GM12878 (cell line): ENCODE measurements around the gene SEPTIN11.

Experiments
- CBFB ChIP-seq: IDR thresholded peaks from 2 replicates; pipeline ENCODE4 v1.6.1; 2016; ENCODE audit warnings: antibody characterized with exemption, low read depth
- EED ChIP-seq: sonication (generic); IDR thresholded peaks from 2 replicates; pipeline ENCODE4 v1.6.1; 2016; ENCODE audit warnings: antibody characterized with exemption, low read depth
- JUND ChIP-seq: IDR thresholded peaks from 2 replicates; pipeline ENCODE4 v1.6.1; 2012; ENCODE audit warnings: low read depth, mild to moderate bottlenecking, low read length, improper control_type of control experiment, moderate library complexity
- NR2C2 ChIP-seq: IDR thresholded peaks from 2 replicates; pipeline ENCODE4 v1.6.1; 2011; ENCODE audit warnings: borderline replicate concordance, low read depth; ENCODE audit not compliant: control insufficient read depth, insufficient read length
- POLR2AphosphoS5 ChIP-seq: IDR thresholded peaks from 2 replicates; pipeline ENCODE4 v1.6.1; 2011; ENCODE audit warnings: mild to moderate bottlenecking, low read length, inconsistent platforms
- RB1 ChIP-seq: fragments of 450-650 bp; formaldehyde crosslinking; IDR thresholded peaks from 2 replicates; pipeline ENCODE4 v1.6.1; 2017; ENCODE audit warnings: mild to moderate bottlenecking, borderline replicate concordance
- ZNF24 ChIP-seq: fragments of 450-650 bp; IDR thresholded peaks from 2 replicates; pipeline ENCODE4 v1.6.1; 2017; ENCODE audit warnings: antibody characterized with exemption, mild to moderate bottlenecking
- TF ChIP-seq, protein P1 (sequence below), 3 experiments: IDR thresholded peaks in 2 of 3; conservative IDR thresholded peaks in 1 of 3; 2 replicates each; pipeline ENCODE4 v1.5.1; 2011; ENCODE audit warnings: low read depth in 3 of 3, low read length in 3 of 3, mild to moderate bottlenecking in 3 of 3, control low read depth in 2 of 3, moderate library complexity in 2 of 3, inconsistent platforms in 1 of 3, mixed read lengths in 1 of 3; ENCODE audit not compliant: control insufficient read depth in 2 of 3, insufficient read depth in 1 of 3; ENCODE audit errors: extremely low read depth in 1 of 3
- TF ChIP-seq, protein P2 (sequence below): fragments of 450-650 bp; IDR thresholded peaks from 2 replicates; pipeline ENCODE4 v1.6.1; 2017; ENCODE audit warnings: mild to moderate bottlenecking, moderate library complexity

DNA sequence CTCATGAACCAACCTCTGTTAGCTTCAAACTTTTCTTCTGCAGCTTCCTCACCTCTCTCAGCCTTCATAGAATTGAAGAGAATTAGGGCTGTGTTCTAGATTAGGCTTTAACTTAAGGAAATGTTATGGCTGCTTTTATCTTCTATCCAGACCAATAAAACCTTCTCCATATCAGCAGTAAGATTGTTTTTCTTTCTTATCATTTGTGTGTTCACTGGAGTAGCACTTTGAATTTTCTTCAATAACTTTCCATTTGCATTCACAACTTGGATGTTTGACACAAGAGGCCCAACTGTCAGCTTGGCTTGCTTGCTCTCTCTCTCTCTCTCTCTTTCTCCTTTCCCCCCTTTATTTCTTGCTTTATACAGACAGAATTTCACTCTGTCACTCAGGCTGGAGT lies 28.8 kb upstream of the SEPTIN11 start:
- TF ChIP-seq JUND (no peak), CBFB (no peak), ZNF24 (no peak), POLR2AphosphoS5 (no peak), EED (no peak), RB1 (no peak), NR2C2 (no peak)
- TF ChIP-seq, protein P1, sequence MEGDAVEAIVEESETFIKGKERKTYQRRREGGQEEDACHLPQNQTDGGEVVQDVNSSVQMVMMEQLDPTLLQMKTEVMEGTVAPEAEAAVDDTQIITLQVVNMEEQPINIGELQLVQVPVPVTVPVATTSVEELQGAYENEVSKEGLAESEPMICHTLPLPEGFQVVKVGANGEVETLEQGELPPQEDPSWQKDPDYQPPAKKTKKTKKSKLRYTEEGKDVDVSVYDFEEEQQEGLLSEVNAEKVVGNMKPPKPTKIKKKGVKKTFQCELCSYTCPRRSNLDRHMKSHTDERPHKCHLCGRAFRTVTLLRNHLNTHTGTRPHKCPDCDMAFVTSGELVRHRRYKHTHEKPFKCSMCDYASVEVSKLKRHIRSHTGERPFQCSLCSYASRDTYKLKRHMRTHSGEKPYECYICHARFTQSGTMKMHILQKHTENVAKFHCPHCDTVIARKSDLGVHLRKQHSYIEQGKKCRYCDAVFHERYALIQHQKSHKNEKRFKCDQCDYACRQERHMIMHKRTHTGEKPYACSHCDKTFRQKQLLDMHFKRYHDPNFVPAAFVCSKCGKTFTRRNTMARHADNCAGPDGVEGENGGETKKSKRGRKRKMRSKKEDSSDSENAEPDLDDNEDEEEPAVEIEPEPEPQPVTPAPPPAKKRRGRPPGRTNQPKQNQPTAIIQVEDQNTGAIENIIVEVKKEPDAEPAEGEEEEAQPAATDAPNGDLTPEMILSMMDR (IDR thresholded peaks at IDR 0.05 in 2 of 3, conservative IDR thresholded peaks at IDR 0.05 in 1 of 3; ENCODE audit: control insufficient read depth in 2 of 3, extremely low read depth in 1 of 3, insufficient read depth in 1 of 3, low read depth in 3 of 3, low read length in 3 of 3) = no peak
- TF ChIP-seq, protein P2, sequence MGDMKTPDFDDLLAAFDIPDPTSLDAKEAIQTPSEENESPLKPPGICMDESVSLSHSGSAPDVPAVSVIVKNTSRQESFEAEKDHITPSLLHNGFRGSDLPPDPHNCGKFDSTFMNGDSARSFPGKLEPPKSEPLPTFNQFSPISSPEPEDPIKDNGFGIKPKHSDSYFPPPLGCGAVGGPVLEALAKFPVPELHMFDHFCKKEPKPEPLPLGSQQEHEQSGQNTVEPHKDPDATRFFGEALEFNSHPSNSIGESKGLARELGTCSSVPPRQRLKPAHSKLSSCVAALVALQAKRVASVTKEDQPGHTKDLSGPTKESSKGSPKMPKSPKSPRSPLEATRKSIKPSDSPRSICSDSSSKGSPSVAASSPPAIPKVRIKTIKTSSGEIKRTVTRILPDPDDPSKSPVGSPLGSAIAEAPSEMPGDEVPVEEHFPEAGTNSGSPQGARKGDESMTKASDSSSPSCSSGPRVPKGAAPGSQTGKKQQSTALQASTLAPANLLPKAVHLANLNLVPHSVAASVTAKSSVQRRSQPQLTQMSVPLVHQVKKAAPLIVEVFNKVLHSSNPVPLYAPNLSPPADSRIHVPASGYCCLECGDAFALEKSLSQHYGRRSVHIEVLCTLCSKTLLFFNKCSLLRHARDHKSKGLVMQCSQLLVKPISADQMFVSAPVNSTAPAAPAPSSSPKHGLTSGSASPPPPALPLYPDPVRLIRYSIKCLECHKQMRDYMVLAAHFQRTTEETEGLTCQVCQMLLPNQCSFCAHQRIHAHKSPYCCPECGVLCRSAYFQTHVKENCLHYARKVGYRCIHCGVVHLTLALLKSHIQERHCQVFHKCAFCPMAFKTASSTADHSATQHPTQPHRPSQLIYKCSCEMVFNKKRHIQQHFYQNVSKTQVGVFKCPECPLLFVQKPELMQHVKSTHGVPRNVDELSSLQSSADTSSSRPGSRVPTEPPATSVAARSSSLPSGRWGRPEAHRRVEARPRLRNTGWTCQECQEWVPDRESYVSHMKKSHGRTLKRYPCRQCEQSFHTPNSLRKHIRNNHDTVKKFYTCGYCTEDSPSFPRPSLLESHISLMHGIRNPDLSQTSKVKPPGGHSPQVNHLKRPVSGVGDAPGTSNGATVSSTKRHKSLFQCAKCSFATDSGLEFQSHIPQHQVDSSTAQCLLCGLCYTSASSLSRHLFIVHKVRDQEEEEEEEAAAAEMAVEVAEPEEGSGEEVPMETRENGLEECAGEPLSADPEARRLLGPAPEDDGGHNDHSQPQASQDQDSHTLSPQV = no peak
